GM18502 (cell line): ENCODE data around the gene TAF11L12.
"Not testable (repeated sequence)": the region's sequence is repeated elsewhere in the genome, so short reads cannot be mapped to it uniquely, and the experiment has no call there.

Experiments used
- ATAC-seq: cut with Tn5 transposase; IDR thresholded peaks from one replicate; pipeline ENCODE4 v1.9.1; 2021; ENCODE audit warnings: mild to moderate bottlenecking; ENCODE audit not compliant: unreplicated experiment, poor library complexity

TAF11L12 gene

DNA sequence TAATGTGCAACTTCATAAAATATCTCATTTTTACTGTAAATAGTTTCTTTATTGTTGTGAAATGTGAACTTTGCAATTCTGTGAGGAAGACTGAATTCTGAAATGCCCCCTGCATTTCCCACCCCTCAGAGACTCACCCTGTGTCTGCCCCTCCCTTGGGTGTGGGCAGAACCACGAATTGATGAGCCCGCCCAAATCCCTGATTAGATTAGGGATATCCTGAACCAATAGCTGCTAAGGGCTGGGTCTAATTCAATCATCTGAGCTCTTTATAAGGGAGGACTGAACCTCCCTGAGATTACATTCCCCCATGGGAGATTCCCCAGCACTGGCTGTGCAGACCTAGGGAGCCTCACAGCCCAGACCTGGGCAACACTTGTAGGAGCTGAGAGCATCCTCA is at the start of gene TAF11L12:
Gene TAF11L12 (plus strand): TSS at position 301 of the 400 bp plus-strand sequence.
- ATAC-seq = not testable (repeated sequence)

GRCh38 chr5:17585658-17586057 is 24.5 kb upstream of the TAF11L12 start, which contains the start of gene TAF11L7:
Gene TAF11L7, minus strand, starts transcription at chr5:17585758.
- ATAC-seq = not testable (repeated sequence)

- not testable (repeated sequence) for ATAC-seq
Measured at GRCh38 chr5:17590860-17591259, 19.3 kb upstream of the TAF11L12 start, which contains the start of gene TAF11L8. Gene TAF11L8, minus strand, starts transcription at chr5:17590960.

GRCh38 chr5:17594255-17594654 is 15.9 kb upstream of the TAF11L12 start, which contains the start of gene TAF11L9:
Gene TAF11L9, minus strand, starts transcription at chr5:17594394.
- not testable (repeated sequence) for ATAC-seq

GRCh38 chr5:17597728-17598127 is 12.5 kb upstream of the TAF11L12 start, which contains the start of gene TAF11L10:
Gene TAF11L10, minus strand, starts transcription at chr5:17597828.
- ATAC-seq = not testable (repeated sequence)

- not testable (repeated sequence) for ATAC-seq
Measured at GRCh38 chr5:17603880-17604279, 6.3 kb upstream of the TAF11L12 start, which contains the start of gene TAF11L11. Gene TAF11L11, plus strand, starts transcription at chr5:17604183.

GRCh38 chr5:17604951-17605350 is 5.2 kb upstream of the TAF11L12 start:
- ATAC-seq = no peak

GRCh38 chr5:17607461-17607860 is 2.7 kb upstream of the TAF11L12 start:
- not testable (repeated sequence) for ATAC-seq

GRCh38 chr5:17614872-17615605 is 4.8 kb downstream of the TAF11L12 start:
- no peak for ATAC-seq

DNA sequence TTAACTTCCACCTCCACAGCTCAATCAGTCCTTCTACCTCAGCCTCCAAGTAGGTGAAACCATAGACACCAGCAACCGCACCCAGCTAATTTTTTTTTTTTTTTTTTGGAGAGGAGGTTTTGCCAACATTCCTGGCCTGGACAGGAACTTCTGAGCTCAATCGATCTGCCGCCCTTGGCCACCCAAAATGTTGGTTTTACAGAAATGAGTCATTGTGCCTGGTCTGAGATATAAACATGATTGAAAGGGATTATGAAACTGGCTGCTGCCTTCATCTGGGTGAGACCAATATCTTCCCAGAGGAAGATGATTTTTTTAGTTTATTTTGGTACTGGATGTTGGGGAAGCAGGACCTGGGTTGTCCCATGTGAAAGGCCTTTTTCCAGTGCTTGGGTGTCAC is 9.2 kb downstream of the TAF11L12 start:
- no peak for ATAC-seq

GRCh38 chr5:17620627-17621026 is 10.4 kb downstream of the TAF11L12 start:
- ATAC-seq = no peak

DNA sequence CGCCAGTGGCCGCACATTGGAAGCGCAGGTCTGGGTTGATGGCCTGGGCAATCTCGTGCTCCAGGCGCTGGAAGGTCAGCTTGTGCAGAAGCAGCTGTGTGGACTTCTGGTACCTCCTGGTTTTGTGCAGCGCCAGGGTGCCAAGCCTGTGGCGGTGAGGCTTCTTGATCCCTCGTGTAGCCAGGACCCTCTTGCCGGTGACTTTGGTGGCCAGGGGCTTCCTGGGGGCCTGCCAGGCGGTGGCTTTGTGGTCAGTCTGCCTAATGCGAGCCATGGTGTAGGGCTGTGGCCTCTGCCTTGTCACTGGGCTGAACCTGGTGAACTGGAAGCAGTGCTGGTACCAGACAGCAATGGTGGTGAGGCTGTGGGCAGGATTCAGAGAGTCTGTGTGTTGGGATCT is 15.5 kb downstream of the TAF11L12 start:
- ATAC-seq = no peak

DNA sequence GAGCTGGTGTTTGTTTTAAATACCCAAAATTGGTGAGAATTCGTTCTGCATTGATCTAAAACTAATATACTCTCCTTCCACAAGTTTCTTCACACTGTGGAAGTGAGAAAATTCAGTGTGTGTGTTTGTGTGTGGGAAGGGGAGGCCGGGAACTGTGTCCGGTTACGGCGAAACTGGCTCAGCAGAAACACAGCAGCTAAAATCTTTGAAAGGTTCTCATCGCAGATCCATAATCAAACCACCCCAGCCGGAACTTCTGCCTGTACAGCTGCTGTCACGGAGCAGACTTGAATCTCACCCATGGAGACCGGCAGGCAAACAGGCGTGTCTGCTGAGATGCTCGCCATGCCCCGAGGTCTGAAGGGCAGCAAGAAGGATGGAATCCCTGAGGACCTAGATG is 21.6 kb downstream of the TAF11L12 start, which contains the start of gene TAF11L13:
Gene TAF11L13 (plus strand): TSS at position 301 of the 400 bp plus-strand sequence.
- ATAC-seq = not testable (repeated sequence)

DNA sequence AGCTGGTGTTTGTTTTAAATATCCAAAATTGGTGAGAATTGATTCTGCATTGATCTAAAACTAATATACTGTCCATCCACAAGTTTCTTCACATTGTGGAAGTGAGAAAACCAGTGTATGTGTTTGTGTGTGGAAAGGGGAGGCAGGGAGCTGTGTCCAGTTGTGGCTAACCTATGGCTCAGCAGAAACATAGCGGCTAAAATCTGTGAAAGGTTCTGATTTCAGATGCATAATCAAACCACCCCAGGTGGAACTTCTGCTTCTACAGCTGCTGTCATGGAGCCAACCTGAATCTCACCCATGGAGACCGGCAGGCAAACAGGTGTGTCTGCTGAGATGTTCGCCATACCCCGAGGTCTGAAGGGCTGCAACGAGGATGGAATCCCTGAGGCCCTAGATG is 24.0 kb downstream of the TAF11L12 start, which contains the start of gene TAF11L14:
Gene TAF11L14 (plus strand): TSS at position 301 of the 400 bp plus-strand sequence.
- no peak for ATAC-seq

- not testable (repeated sequence) for ATAC-seq
Measured at GRCh38 chr5:17649232-17649631, 39.0 kb downstream of the TAF11L12 start.

DNA sequence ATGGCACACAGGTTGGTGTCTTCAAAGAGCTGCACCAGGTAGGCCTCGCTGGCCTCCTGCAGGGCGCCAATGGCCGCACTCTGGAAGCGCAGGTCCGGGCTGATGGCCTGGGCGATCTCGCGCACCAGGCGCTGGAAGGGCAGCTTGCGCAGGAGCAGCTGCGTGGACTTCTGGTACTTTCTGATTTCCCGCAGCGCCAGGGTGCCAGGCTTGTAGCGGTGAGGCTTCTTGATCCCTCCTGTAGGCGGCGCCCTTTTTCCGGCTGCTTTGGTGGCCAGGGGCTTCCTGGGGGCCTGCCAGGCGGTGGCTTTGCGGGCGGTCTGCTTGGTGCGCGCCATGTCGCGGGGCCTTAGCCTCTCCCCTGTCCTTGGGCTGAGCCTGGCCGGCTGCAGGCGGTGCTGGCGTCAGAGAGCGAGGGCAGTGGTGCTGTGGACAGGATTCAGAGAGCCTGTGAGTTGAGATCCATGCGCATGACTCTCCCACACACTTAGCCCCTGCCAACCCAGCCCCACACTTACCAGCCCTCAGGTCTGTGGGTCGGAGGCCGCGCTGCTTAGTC is 45.1 kb downstream of the TAF11L12 start:
- ATAC-seq = not testable (repeated sequence)

DNA sequence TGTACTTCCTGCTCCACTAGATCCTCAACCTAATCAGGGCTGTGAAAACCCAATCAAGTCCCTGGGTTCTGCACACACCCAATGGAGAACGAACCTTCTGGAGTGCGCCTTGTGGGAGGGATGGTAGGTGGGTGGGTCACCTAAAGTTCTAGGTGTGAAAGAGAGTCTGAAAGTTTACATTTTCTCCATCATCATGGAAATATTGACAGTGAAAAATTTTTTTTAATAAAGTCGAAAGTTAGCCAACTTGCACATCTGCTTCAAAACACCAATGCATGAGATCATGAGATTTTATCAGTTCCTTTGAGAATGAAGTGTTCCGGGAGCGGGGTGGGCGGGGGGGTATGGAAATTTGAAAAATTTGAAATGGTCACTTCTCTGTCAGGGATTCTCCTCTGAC is 45.7 kb downstream of the TAF11L12 start:
- no peak for ATAC-seq
